Fibroblast of mammary gland (primary cell): ENCODE measurements around the gene SMR3B.

ENCODE experiments used
- DNase-seq: peaks from one replicate; pipeline ENCODE4 v3.0.0-alpha.2; 2010; ENCODE audit warnings: low read depth
- H3K4me3 ChIP-seq: 2 replicates; pipeline ENCODE4 v1.5.1; 2011; ENCODE audit warnings: low read depth, mild to moderate bottlenecking, low read length, moderate library complexity; ENCODE audit not compliant: control insufficient read depth
- TF ChIP-seq, protein P1 (sequence below): conservative IDR thresholded peaks from 2 replicates; pipeline ENCODE4 v1.5.1; 2011; ENCODE audit warnings: low read depth, low read length, inconsistent platforms; ENCODE audit not compliant: control insufficient read depth, insufficient read depth

SMR3B gene

DNA sequence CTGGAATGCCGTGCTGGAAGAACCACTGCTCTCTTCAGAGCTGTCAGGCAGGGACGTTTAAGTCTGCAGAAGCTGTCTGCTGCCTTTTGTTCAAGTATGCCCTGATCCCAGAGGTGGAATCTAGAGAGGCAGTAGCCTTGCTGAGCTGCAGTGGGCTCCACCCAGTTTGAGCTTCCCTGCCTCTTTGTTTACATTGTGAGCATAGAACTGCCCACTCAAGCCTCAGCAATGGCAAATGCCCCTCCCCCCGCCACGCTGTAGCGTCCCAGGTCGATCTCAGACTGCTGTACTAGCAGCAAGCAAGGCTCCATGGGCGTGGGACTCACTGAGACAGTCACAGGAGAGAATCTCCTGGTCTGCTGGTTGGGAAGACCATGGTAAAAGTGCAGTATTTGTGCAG, 54.3 kb downstream of the SMR3B start:
- no peak overlapping the region for H3K4me3 ChIP-seq
- no peak for DNase-seq
- TF ChIP-seq, protein P1, sequence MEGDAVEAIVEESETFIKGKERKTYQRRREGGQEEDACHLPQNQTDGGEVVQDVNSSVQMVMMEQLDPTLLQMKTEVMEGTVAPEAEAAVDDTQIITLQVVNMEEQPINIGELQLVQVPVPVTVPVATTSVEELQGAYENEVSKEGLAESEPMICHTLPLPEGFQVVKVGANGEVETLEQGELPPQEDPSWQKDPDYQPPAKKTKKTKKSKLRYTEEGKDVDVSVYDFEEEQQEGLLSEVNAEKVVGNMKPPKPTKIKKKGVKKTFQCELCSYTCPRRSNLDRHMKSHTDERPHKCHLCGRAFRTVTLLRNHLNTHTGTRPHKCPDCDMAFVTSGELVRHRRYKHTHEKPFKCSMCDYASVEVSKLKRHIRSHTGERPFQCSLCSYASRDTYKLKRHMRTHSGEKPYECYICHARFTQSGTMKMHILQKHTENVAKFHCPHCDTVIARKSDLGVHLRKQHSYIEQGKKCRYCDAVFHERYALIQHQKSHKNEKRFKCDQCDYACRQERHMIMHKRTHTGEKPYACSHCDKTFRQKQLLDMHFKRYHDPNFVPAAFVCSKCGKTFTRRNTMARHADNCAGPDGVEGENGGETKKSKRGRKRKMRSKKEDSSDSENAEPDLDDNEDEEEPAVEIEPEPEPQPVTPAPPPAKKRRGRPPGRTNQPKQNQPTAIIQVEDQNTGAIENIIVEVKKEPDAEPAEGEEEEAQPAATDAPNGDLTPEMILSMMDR: no peak
